Stimulated activated CD4-positive, alpha-beta T cell treated with anti-CD3 and anti-CD28 coated beads, TNF-alpha, amount 100 ng/mL, for 4 hours (primary cell): ENCODE results near the gene CSRP1.
"Not testable (repeated sequence)": the region's sequence is repeated elsewhere in the genome, so short reads cannot be mapped to it uniquely, and the experiment has no call there.

Source experiments
- DNase-seq, 3 experiments: peaks; one replicate each; pipeline ENCODE4 v3.0.0-alpha.2; 2020; ENCODE audit warnings: low read depth in 3 of 3

CSRP1 gene

GRCh38 chr1:201478666-201479065 is 28.3 kb downstream of the CSRP1 start:
- not testable (repeated sequence) for DNase-seq

DNA sequence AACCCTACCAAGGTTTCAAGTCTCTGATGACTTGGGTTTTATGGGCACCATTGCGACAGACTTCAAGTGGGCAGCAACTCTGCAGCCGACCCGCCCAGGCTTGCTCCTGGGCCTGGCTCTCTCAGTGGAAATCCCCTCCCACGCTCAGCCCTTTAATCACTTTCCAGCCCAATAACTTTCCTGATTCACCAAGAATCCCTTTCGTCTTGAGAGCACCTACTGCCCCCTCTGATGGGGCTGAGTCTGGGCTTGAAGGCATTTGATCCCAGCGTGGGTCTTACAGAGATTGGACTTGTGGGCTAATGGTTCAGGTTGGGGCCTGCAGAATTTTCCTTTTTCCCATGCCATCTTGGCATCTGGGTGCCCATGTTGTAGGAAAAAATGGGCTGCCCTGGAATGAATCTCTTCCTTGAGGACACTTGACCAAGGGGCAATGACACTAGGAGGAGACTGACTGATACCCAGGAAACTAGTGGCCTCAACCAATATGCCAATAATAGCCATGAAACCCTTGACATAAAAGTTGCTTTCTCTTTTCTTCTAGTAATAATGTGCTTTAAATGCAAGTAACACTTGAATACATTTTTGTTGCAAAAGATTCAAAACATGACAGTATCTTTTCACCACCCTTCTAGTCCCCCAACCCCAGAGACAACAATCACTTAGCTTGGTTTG is 30.1 kb downstream of the CSRP1 start:
- no peak for DNase-seq

GRCh38 chr1:201475915-201476669 is 30.8 kb downstream of the CSRP1 start:
- no peak for DNase-seq

DNA sequence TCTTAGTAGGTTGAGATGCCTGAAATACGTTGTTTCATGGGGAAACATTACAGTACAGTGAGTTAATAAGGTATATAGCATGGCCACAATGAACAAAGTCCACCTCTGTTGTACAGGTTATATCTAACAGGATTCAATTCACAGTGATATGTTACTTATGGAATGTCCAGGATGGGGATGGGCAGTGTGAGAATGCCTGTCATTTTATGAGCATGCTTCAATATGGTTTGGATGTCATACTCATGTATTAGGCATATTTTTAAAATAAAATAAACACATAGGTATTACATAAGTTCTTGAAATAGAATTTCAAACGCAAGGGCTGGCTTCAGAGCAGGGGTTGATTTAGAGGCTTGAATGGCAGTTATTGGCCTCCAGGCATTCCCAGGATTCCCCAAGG is 31.8 kb downstream of the CSRP1 start:
- no peak for DNase-seq

DNA sequence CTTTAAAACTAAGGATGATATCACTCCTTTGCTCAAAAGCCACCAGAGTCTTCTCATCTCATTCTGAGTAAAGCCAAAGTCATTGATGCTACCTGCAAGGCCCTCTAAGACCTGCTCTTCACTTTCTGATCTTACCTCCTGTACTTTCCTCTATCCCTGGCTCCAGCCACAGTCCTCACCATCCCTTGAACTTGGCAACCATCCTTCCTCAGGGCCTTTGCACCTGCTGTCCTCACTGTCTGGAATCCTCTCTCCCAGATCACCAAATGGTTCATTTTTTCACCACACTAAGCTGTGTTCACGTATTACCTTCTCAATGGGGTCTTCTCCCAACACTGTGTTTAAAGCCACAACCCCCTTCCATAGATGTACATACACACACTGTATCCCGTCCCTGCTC is 33.6 kb downstream of the CSRP1 start:
- DNase-seq = no peak

DNA sequence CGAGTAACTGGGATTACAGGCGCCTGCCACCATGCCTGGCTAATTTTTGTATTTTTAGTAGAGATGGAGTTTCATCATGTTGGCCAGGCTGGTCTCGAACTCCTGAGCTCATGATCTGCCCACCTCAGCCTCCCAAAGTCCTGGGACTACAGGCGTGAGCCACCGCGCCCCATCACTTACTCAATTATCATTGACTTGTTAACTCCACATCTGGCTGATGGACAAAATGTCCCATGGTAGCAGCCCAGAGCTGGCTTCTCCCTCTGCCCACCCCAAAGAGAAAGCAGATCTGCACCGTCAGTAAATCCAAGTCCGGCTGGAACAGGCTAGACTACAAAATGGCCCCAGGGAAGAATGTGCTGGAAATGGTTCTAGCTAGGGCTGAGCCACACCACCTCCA is 34.6 kb downstream of the CSRP1 start:
- not testable (repeated sequence) for DNase-seq

DNA sequence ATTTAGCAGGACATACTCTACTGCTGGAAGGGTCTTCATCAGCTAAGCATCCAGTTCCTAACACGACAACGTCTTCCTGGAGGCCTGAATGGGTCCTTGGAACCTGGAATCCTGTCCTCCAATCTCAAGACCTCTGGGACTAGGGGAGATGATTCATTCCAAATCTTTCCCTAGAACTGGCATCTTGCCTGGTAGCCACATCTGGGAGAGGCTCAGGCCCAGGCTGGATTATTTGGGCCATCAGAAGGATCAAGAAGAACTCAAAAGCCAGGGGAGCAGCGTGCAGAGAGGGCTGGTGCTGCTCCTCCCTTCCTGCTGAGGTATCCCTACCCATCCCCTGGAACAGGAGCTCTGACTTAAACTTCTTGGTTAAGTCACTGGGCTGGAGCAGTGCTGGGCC is 35.2 kb downstream of the CSRP1 start:
- DNase-seq = no peak

GRCh38 chr1:201470581-201470980 is 36.3 kb downstream of the CSRP1 start:
- no peak for DNase-seq

DNA sequence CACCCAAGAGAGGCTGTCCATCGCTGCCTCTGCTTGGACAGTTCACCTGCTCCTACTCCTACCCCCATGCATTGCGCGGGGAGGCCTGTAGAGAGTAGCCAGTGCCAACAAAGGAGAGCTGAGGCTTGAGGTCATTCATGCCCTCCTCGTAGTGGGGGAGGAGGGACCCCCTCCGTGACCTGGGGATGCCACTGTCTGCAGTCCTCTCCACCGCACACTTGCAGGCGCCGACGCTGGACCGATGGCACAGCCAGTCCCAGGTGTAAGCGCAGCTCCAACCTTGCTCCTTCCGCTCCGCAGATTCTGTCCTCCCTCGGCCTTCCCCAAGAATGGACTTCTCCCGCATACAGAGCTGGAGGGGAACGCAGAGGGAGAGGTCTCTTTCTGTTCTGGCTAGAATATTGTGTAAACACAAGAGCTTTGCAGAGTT is 37.3 kb downstream of the CSRP1 start:
- no peak for DNase-seq

GRCh38 chr1:201468844-201469644 is 37.9 kb downstream of the CSRP1 start, which contains the start of gene PHLDA3:
Gene PHLDA3, minus strand, starts transcription at chr1:201469188. Its CDS starts 402 bp downstream, at chr1:201468786.
- peak in 2 of 3 experiments; percentile 13 to 20 for DNase-seq

DNA sequence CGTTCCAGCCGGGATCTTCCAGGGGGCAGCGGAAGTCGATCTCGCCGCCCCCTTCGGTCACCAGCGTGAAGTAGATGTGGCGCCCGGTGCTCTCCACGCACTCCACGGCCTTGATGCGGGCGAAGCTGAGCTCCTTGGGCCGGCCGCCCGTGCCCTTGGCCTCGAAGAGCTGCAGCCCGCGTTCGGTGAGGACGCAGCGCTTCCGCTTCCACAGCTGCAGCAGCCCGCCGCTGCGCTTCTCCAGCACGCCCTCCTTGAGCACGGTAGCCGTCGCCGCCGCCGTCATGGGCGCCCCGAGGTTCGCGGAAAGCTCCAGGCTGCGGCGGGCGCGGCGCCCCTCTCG is 38.5 kb downstream of the CSRP1 start:
- DNase-seq = no peak

DNA sequence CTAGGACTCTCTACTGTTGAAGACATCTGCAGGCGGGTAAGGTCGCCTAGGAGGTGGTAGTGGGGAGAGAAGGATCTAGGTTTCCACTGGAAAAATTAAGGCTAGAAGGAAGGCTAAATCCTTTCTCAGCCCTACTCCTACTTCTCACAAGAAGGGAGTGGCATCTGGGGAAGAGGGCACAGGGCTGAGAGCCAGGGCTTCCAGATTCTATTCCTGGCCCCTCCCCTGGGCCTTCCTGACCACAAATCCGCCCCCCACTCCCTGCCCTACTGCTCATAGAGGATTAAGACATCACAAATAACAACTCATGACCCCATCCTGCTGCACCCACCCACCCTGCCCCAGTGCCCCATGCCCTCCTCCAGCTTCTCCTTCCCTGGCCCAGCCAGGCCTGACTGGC is 40.4 kb downstream of the CSRP1 start:
- DNase-seq = no peak

DNA sequence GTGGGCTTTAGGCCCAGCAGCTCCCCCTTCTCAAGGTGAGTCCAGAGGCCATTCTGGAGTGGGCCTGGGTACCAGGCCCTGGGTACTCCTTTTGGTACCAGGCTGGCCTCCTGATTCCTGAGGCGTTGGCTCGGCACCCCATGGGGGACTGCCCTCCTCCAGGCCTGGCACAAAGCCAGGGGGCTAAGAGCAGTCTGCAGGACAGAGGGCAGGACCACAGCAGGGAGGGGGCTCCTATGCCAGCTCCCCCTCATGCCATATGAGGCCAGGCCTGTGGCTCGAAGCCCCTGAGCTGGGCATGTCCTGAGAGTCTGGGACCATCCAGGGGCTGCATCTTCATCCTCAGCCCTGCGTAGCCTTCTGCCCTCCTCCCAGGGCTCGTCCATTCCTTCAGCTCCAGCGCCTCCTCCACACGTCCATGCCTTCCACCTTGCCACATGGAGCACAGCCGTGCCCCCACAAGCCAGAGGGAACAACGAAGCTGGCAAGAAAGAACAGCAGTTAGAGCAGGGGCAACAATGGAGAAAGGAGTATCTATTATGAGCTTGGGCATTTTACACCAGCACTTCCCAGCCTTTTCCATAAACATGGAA is 41.1 kb downstream of the CSRP1 start:
- DNase-seq = no peak

GRCh38 chr1:201463071-201463552 is 43.8 kb downstream of the CSRP1 start:
- no peak for DNase-seq

GRCh38 chr1:201461645-201462441 is 45.1 kb downstream of the CSRP1 start:
- DNase-seq = no peak

- no peak for DNase-seq
Measured at GRCh38 chr1:201460814-201461644, 45.9 kb downstream of the CSRP1 start.

GRCh38 chr1:201459775-201460174 is 47.1 kb downstream of the CSRP1 start:
- no peak for DNase-seq

GRCh38 chr1:201459052-201459451 is 47.9 kb downstream of the CSRP1 start:
- no peak for DNase-seq

- no peak for DNase-seq
Measured at GRCh38 chr1:201457508-201457960, 49.4 kb downstream of the CSRP1 start.
